GM10266 (cell line): Measurements from ENCODE around the gene PELI3.
"Not testable (repeated sequence)": the region's sequence is repeated elsewhere in the genome, so short reads cannot be mapped to it uniquely, and the experiment has no call there.

Experiments used
- DNase-seq: peaks from one replicate; pipeline ENCODE4 v3.0.0; 2012; ENCODE audit errors: extremely low spot score
- TF ChIP-seq, protein P1 (sequence below): IDR thresholded peaks from 2 replicates; pipeline ENCODE4 v1.5.1; 2012; ENCODE audit warnings: mild to moderate bottlenecking, low read depth; ENCODE audit not compliant: control insufficient read depth, insufficient read depth; ENCODE audit errors: missing control alignments

PELI3 gene

DNA sequence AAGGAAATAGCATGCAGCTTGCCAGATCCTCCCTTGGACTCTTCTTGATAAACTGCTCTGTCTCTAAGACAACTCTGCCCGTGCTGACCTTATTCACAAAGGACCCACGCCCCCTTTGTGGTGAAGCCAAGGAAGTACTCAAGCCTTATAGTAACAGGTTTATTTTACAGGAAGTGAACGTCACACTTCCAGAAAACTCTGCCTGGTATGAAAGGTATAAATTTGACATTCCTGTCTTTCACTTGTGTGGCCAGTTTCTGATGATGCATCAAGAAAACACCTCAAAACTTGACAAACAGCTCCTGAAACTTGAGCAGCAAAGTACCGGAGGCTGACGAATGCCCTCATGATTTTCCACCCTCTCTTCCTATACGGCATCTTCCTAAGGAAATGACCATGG, 12.5 kb upstream of the PELI3 start:
- TF ChIP-seq, protein P1, sequence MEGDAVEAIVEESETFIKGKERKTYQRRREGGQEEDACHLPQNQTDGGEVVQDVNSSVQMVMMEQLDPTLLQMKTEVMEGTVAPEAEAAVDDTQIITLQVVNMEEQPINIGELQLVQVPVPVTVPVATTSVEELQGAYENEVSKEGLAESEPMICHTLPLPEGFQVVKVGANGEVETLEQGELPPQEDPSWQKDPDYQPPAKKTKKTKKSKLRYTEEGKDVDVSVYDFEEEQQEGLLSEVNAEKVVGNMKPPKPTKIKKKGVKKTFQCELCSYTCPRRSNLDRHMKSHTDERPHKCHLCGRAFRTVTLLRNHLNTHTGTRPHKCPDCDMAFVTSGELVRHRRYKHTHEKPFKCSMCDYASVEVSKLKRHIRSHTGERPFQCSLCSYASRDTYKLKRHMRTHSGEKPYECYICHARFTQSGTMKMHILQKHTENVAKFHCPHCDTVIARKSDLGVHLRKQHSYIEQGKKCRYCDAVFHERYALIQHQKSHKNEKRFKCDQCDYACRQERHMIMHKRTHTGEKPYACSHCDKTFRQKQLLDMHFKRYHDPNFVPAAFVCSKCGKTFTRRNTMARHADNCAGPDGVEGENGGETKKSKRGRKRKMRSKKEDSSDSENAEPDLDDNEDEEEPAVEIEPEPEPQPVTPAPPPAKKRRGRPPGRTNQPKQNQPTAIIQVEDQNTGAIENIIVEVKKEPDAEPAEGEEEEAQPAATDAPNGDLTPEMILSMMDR: no peak
- DNase-seq: no peak

DNA sequence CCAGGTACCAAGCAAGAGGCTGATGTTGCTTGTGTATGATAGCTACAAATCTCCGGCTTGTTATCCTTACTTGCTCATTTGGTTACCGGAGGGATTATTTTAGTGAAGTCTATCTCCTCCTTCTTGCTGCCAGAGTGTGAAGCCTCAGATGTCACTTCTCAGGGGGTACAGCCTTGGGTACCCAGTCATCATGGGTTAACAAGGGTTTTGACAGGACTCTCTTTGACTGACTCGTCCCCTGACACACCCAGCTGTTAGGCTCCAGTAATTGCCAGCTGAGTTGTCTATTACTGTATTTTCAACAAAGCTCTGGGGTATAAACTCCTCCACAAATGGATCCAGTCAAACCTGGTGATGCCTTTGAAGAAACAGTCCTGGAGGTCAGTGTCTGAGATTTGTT, 11.9 kb upstream of the PELI3 start:
- TF ChIP-seq, protein P1: no peak
- no peak for DNase-seq

DNA sequence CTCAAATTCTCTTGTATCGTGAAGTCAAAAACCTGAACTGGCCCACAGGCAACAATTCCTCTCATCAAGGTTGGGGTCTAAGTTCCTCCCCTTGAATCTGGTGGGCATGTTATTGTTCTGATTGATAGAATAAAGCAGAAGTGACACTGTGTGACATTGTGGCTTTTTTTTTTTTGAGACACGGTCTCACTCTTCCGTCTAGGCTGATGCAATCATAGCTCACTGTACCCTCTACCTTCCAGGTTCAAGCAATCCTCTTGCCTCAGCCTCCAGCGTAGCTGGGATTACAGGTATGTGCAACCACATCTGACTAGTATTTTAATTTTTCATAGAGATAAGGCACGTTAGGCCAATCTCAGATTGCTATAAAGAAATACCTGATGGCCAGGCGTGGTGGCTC, 8.9 kb upstream of the PELI3 start:
- DNase-seq: no peak
- TF ChIP-seq, protein P1: no peak

DNA sequence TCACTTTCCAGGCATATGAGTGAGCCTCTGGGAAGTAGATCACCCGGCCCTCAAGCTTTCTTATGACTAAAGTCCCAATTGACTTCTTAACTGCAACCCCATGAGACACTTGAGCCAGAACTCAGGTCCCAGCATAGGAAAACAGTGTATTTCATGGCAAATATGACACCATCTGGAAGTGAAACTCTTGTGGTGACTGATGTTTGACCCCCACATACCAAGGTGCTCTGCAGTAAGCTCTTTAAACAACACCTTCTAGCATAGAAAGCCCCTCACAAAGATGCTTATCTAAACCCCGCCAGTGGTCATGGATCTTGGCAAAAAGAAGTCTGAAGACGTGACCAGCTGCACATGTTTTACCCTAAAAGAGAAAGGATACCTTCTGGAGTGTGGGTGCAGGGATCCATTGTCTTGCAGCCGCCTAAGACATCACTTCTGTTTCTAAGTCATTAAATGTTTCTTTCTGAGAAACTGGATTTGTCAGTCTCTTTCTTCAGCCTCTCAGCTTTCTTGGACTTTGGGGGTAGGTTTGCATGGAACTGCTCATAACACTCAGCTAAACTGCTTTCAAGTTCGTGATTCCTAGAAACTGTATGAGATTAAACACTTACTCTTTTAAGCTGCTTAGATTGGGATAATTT, 7.4 kb upstream of the PELI3 start:
- DNase-seq: no peak
- TF ChIP-seq, protein P1: no peak

DNA sequence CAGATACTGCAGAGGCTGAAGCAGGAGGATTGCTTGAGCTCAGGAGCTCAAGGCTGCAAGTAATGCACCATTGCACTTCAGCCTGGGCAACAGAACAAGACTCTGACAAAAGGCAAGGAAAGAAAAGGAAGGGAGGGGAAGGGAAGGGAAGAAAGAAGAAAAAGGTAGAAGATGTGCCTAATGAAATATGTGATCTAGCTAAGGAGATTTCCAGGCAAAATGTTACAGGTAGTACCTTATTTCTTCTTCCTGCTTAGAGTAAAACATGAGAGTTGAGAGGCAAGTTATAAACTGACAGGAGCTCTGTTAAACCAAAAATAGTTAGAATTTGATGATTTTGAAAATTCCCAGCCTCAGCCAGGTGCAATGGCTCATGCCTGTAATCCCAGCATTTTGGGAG, 4.7 kb upstream of the PELI3 start:
- TF ChIP-seq, protein P1: no peak

DNA sequence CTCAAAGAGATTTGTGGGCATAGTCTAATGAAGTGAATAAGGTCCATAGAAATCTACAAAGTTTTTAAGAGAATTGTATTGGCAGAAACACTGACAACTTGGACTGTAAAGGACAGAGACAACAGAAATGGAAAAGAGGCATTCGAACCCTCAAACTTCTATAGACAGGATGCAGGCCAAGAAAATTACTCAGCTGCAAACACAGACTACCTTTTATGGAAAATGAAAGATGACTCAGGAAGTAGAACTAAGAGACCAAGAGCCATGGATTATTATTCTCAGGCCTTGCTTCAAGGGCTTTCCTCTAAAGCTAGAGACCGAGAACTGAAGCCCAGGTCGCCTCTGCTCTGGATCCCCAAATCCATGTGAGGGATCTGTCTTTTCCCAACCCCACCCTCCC, 3.8 kb upstream of the PELI3 start:
- no peak for DNase-seq
- TF ChIP-seq, protein P1: no peak

More for the DNA sequence above, 4.7 kb upstream of the PELI3 start:
- no peak for DNase-seq

DNA sequence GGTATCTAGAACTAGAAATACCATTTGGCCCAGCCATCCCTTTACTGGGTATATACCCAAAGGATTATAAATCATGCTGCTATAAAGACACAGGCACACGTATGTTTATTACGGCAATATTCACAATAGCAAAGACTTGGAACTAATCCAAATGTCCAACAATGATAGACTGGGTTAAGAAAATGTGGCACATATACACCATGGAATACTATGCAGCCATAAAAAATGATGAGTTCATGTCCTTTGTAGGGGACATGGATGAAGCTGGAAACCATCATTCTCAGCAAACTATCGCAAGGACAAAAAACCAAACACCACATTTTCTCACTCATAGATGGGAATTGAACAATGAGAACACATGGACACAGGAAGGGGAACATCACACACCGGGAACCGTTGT, 2.6 kb upstream of the PELI3 start:
- not testable (repeated sequence) for DNase-seq

DNA sequence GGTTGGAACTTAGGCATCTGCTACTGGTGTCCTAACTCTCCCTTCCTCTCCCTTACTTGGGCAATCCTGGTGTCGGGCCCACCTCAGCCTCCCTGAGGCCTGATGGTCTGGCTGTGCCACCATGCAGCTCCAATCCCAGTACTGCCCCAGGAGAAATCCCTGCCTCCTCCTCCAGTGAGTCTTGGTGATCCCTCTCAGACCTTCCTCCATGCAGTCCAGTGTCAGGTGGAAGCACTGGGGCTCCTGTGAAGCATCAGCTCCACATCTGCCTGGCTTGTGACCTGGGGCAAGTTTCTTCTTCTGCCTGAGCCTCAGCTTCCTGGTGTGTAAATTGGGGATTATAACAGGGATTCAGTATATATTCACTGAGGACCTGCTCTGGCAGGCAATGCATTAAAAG, 1.8 kb upstream of the PELI3 start:
- TF ChIP-seq, protein P1: no peak
- DNase-seq: no peak
